Stimulated activated memory B cell treated with anti-CD40 and anti-IgM and Interleukin-4, amounts not matched to agents 10 μg/mL and 1 μg/mL and 100 μg/mL, for 72 hours (primary cell): ENCODE results near the gene GMDS.
"Not testable (repeated sequence)": the region's sequence is repeated elsewhere in the genome, so short reads cannot be mapped to it uniquely, and the experiment has no call there.

Experiments used
- ATAC-seq: fragments of 150-1000 bp; cut with Tn5 transposase; 2 replicates; pipeline ENCODE4 v1.10.0; 2021
- H3K27ac Mint-ChIP-seq: one replicate; pipeline ENCODE4 v1.8.0; 2022; ENCODE audit warnings: mild to moderate bottlenecking, mixed read lengths
- H3K27me3 Mint-ChIP-seq: one replicate; pipeline ENCODE4 v1.8.0; 2022; ENCODE audit warnings: mixed read lengths
- H3K36me3 Mint-ChIP-seq: one replicate; pipeline ENCODE4 v1.8.0; 2022; ENCODE audit warnings: mixed read lengths
- H3K4me1 Mint-ChIP-seq: one replicate; pipeline ENCODE4 v1.8.0; 2022; ENCODE audit warnings: mixed read lengths
- H3K4me3 Mint-ChIP-seq: one replicate; pipeline ENCODE4 v1.8.0; 2022; ENCODE audit warnings: mild to moderate bottlenecking, moderate library complexity, mixed read lengths
- H3K9me3 Mint-ChIP-seq: one replicate; pipeline ENCODE4 v1.8.0; 2022; ENCODE audit warnings: mixed read lengths

Gene GMDS

GRCh38 chr6:1762203-1762602, 483.2 kb downstream of the GMDS start:
- no peak overlapping the region for H3K27ac Mint-ChIP-seq
- peaks cover 11% of the 10 kb centered on the region for H3K36me3 Mint-ChIP-seq
- ATAC-seq = no peak
- H3K4me1 Mint-ChIP-seq = no peaks in the 10 kb centered on the region
- no peaks in the 10 kb centered on the region for H3K27me3 Mint-ChIP-seq
- no peaks in the 10 kb centered on the region for H3K9me3 Mint-ChIP-seq
- H3K4me3 Mint-ChIP-seq = no peak overlapping the region

- Mint-ChIP-seq H3K9me3 (no peaks in the 10 kb centered on the region), H3K27me3 (no peaks in the 10 kb centered on the region), H3K27ac (no peak overlapping the region), H3K4me1 (no peaks in the 10 kb centered on the region), H3K4me3 (no peak overlapping the region), H3K36me3 (peaks cover 11% of the 10 kb centered on the region)
- no peak for ATAC-seq
Measured at GRCh38 chr6:1761477-1761877, 483.9 kb downstream of the GMDS start.

- Mint-ChIP-seq H3K4me1 (no peaks in the 10 kb centered on the region), H3K9me3 (no peaks in the 10 kb centered on the region), H3K36me3 (peaks cover 11% of the 10 kb centered on the region), H3K4me3 (no peak overlapping the region), H3K27me3 (no peaks in the 10 kb centered on the region), H3K27ac (no peak overlapping the region)
- ATAC-seq = no peak
Measured at GRCh38 chr6:1760876-1761275, 484.5 kb downstream of the GMDS start.

GRCh38 chr6:1759870-1760269, 485.5 kb downstream of the GMDS start:
- peaks cover 11% of the 10 kb centered on the region for H3K36me3 Mint-ChIP-seq
- no peaks in the 10 kb centered on the region for H3K9me3 Mint-ChIP-seq
- H3K4me1 Mint-ChIP-seq = no peaks in the 10 kb centered on the region
- no peak overlapping the region for H3K27ac Mint-ChIP-seq
- no peaks in the 10 kb centered on the region for H3K27me3 Mint-ChIP-seq
- no peak for ATAC-seq
- H3K4me3 Mint-ChIP-seq = no peak overlapping the region

- no peaks in the 10 kb centered on the region for H3K27me3 Mint-ChIP-seq
- H3K4me1 Mint-ChIP-seq = no peaks in the 10 kb centered on the region
- no peak overlapping the region for H3K4me3 Mint-ChIP-seq
- ATAC-seq = no peak
- peaks cover 23% of the 10 kb centered on the region for H3K36me3 Mint-ChIP-seq
- H3K27ac Mint-ChIP-seq = no peak overlapping the region
- peaks cover 6% of the 10 kb centered on the region for H3K9me3 Mint-ChIP-seq
Measured at GRCh38 chr6:1758076-1758679, 487.2 kb downstream of the GMDS start.

- Mint-ChIP-seq H3K36me3 (peaks cover 31% of the 10 kb centered on the region), H3K27me3 (no peaks in the 10 kb centered on the region), H3K4me1 (no peaks in the 10 kb centered on the region), H3K4me3 (no peak overlapping the region), H3K27ac (no peak overlapping the region), H3K9me3 (peaks cover 6% of the 10 kb centered on the region)
- ATAC-seq = no peak
Measured at GRCh38 chr6:1757131-1757530, 488.3 kb downstream of the GMDS start.

GRCh38 chr6:1756472-1757129, 488.8 kb downstream of the GMDS start:
- H3K4me1 Mint-ChIP-seq = no peaks in the 10 kb centered on the region
- H3K27ac Mint-ChIP-seq = no peak overlapping the region
- ATAC-seq = no peak
- H3K9me3 Mint-ChIP-seq = peaks cover 8% of the 10 kb centered on the region
- no peaks in the 10 kb centered on the region for H3K27me3 Mint-ChIP-seq
- peaks cover 36% of the 10 kb centered on the region for H3K36me3 Mint-ChIP-seq
- H3K4me3 Mint-ChIP-seq = no peak overlapping the region

GRCh38 chr6:1751063-1751462, 494.3 kb downstream of the GMDS start:
- not testable (repeated sequence) for ATAC-seq, H3K27ac Mint-ChIP-seq, H3K4me3 Mint-ChIP-seq, H3K9me3 Mint-ChIP-seq, H3K4me1 Mint-ChIP-seq, H3K27me3 Mint-ChIP-seq
- peaks cover 34% of the 10 kb centered on the region for H3K36me3 Mint-ChIP-seq

- H3K36me3 Mint-ChIP-seq = peaks cover 25% of the 10 kb centered on the region
- no peak overlapping the region for H3K27ac Mint-ChIP-seq
- H3K27me3 Mint-ChIP-seq = no peaks in the 10 kb centered on the region
- ATAC-seq = no peak
- H3K4me3 Mint-ChIP-seq = no peak overlapping the region
- H3K4me1 Mint-ChIP-seq = no peaks in the 10 kb centered on the region
- H3K9me3 Mint-ChIP-seq = peaks cover 9% of the 10 kb centered on the region
Measured at GRCh38 chr6:1749041-1749440, 496.4 kb downstream of the GMDS start.

- Mint-ChIP-seq H3K9me3 (peaks cover 2% of the 10 kb centered on the region), H3K27me3 (no peaks in the 10 kb centered on the region), H3K27ac (no peak overlapping the region), H3K4me3 (no peak overlapping the region), H3K36me3 (peaks cover 12% of the 10 kb centered on the region), H3K4me1 (no peaks in the 10 kb centered on the region)
- no peak for ATAC-seq
Measured at GRCh38 chr6:1747531-1747930, 497.9 kb downstream of the GMDS start.

- Mint-ChIP-seq H3K27me3 (no peaks in the 10 kb centered on the region), H3K36me3 (peaks cover 7% of the 10 kb centered on the region), H3K9me3 (peaks cover 2% of the 10 kb centered on the region), H3K4me1 (no peaks in the 10 kb centered on the region), H3K27ac (no peak overlapping the region), H3K4me3 (no peak overlapping the region)
- ATAC-seq = no peak
Measured at GRCh38 chr6:1747003-1747402, 498.4 kb downstream of the GMDS start.

- no peak overlapping the region for H3K27ac Mint-ChIP-seq
- H3K4me3 Mint-ChIP-seq = no peak overlapping the region
- no peak for ATAC-seq
- H3K4me1 Mint-ChIP-seq = peaks cover 7% of the 10 kb centered on the region
- H3K36me3 Mint-ChIP-seq = no peaks in the 10 kb centered on the region
- no peaks in the 10 kb centered on the region for H3K9me3 Mint-ChIP-seq
- H3K27me3 Mint-ChIP-seq = no peaks in the 10 kb centered on the region
Measured at GRCh38 chr6:1745814-1746213, 499.6 kb downstream of the GMDS start.

GRCh38 chr6:1744543-1744942, 500.9 kb downstream of the GMDS start:
- Mint-ChIP-seq H3K9me3 (no peaks in the 10 kb centered on the region), H3K27ac (no peak overlapping the region), H3K36me3 (no peaks in the 10 kb centered on the region), H3K27me3 (no peaks in the 10 kb centered on the region), H3K4me1 (peaks cover 7% of the 10 kb centered on the region), H3K4me3 (no peak overlapping the region)
- ATAC-seq = no peak

GRCh38 chr6:1739680-1740079, 505.7 kb downstream of the GMDS start:
- Mint-ChIP-seq H3K9me3 (no peaks in the 10 kb centered on the region), H3K4me1 (peaks cover 7% of the 10 kb centered on the region), H3K4me3 (peak overlapping the region; percentile 40), H3K27me3 (no peaks in the 10 kb centered on the region), H3K27ac (no peak overlapping the region), H3K36me3 (no peaks in the 10 kb centered on the region)
- ATAC-seq = peak; percentile 92

- ATAC-seq = peak; percentile 69
- Mint-ChIP-seq H3K4me1 (peaks cover 7% of the 10 kb centered on the region), H3K4me3 (peak overlapping the region; percentile 40), H3K27ac (no peak overlapping the region), H3K9me3 (no peaks in the 10 kb centered on the region), H3K36me3 (no peaks in the 10 kb centered on the region), H3K27me3 (no peaks in the 10 kb centered on the region)
Measured at GRCh38 chr6:1739220-1739619, 506.2 kb downstream of the GMDS start.

GRCh38 chr6:1738558-1739081, 506.8 kb downstream of the GMDS start:
- H3K36me3 Mint-ChIP-seq = peaks cover 1% of the 10 kb centered on the region
- H3K9me3 Mint-ChIP-seq = no peaks in the 10 kb centered on the region
- H3K4me3 Mint-ChIP-seq = peak overlapping the region; percentile 40
- ATAC-seq = no peak
- no peaks in the 10 kb centered on the region for H3K27me3 Mint-ChIP-seq
- H3K4me1 Mint-ChIP-seq = peaks cover 7% of the 10 kb centered on the region
- no peak overlapping the region for H3K27ac Mint-ChIP-seq
